T-helper 1 cell treated with Interleukin-12 subunit alpha and Interleukin-12 subunit beta and Interleukin-4 antibody, amounts not matched to agents 30 ng/mL and 1 ng/mL, for 36 hours (primary cell): Measurements from ENCODE around the gene PITX2. TPM values are rescaled to one million over a fixed set of nuclear protein-coding genes. Genes with fewer than 3 reads are reported as not detected.

Experiments
- intact Hi-C: fragments of 100-400 bp; cut with micrococcal nuclease; formaldehyde crosslinking; loops from one replicate; pipeline ENCODE4 v1.15.1; 2024
- total RNA-seq: library from RNA; stranded (reverse); gene quantifications from 2 replicates; pipeline ENCODE4 v1.2.3, GENCODE V29; 2022

The PITX2 gene
- total RNA-seq, 1 donor from 2014 or later, result not detected

GRCh38 chr4:110636680-110637407 is 14.0 kb upstream of the PITX2 start:
- intact Hi-C loops, result no loop called here

- intact Hi-C loops, result no loop called here
These were observed 13.3 kb upstream of the PITX2 start for GRCh38 chr4:110636171-110636679.

- intact Hi-C loops, result no loop called here
These were observed 12.4 kb upstream of the PITX2 start for GRCh38 chr4:110635163-110635865.

GRCh38 chr4:110634350-110635162 is 11.7 kb upstream of the PITX2 start:
- intact Hi-C loops, result loop anchor here (1.0 to 5.0 kb wide), 3 partner anchors 17 to 1878 kb away; no protein-coding TSS in a partner anchor

GRCh38 chr4:110633358-110634341 is 10.8 kb upstream of the PITX2 start:
- intact Hi-C loops, result loop anchor here (1.0 to 5.0 kb wide), 3 partner anchors 16 to 1879 kb away; no protein-coding TSS in a partner anchor

- intact Hi-C loops, result loop anchor here (5.0 kb wide), 2 partner anchors 1000 to 1880 kb away; no protein-coding TSS in a partner anchor
These were observed 9.9 kb upstream of the PITX2 start for GRCh38 chr4:110632506-110633357.

- intact Hi-C loops, result loop anchor here (5.0 kb wide), 2 partner anchors 1000 to 1880 kb away; no protein-coding TSS in a partner anchor
These were observed 9.0 kb upstream of the PITX2 start for GRCh38 chr4:110631584-110632505.

- intact Hi-C loops, result loop anchor here (1.0 to 5.0 kb wide), 4 partner anchors 7 to 1881 kb away; no protein-coding TSS in a partner anchor
These were observed 8.0 kb upstream of the PITX2 start for GRCh38 chr4:110630688-110631402.

GRCh38 chr4:110629780-110630687 is 7.2 kb upstream of the PITX2 start:
- intact Hi-C loops, result loop anchor here (1.0 to 5.0 kb wide), 4 partner anchors 8 to 1882 kb away; no protein-coding TSS in a partner anchor

- intact Hi-C loops, result no loop called here
These were observed 6.4 kb upstream of the PITX2 start for GRCh38 chr4:110629214-110629754.

- intact Hi-C loops, result no loop called here
These were observed 5.9 kb upstream of the PITX2 start for GRCh38 chr4:110628663-110629213.

- intact Hi-C loops, result no loop called here
These were observed 5.2 kb upstream of the PITX2 start for GRCh38 chr4:110627977-110628662.

- intact Hi-C loops, result no loop called here
These were observed 3.8 kb upstream of the PITX2 start for GRCh38 chr4:110626532-110627153.

- intact Hi-C loops, result no loop called here
These were observed 2.8 kb upstream of the PITX2 start for GRCh38 chr4:110625576-110626257.
